H1 (cell line): ENCODE measurements around the gene ENTR1. TPM values are rescaled to one million over a fixed set of nuclear protein-coding genes. Genes with fewer than 3 reads are reported as not detected.

Experiments
- CBX5 ChIP-seq: fragments of 300-800, 300-1000 bp; sonication (generic); IDR thresholded peaks from 2 replicates; pipeline ENCODE4 v1.7.1; 2016; ENCODE audit warnings: antibody characterized with exemption, low read length, low read depth
- CBX8 ChIP-seq: fragments of 300-800, 300-1000 bp; sonication (generic); IDR thresholded peaks from 2 replicates; pipeline ENCODE4 v1.7.1; 2016; ENCODE audit warnings: low read depth, low read length, borderline replicate concordance
- CEBPB ChIP-seq: IDR thresholded peaks from 2 replicates; pipeline ENCODE4 v1.6.1; 2012; ENCODE audit warnings: low read depth, low read length
- CREB1 ChIP-seq: IDR thresholded peaks from 2 replicates; pipeline ENCODE4 v1.6.1; 2012; ENCODE audit warnings: inconsistent platforms
- EZH2 ChIP-seq: fragments of 200-600 bp; sonication (generic); IDR thresholded peaks from 2 replicates; pipeline ENCODE4 v1.7.1; 2012; ENCODE audit warnings: low read depth, mild to moderate bottlenecking, moderate library complexity, low read length, inconsistent platforms; ENCODE audit not compliant: severe bottlenecking
- JUN ChIP-seq: IDR thresholded peaks from 2 replicates; pipeline ENCODE4 v1.6.1; 2011; ENCODE audit warnings: low read depth, mild to moderate bottlenecking, improper control_type of control experiment, low read length
- KDM1A ChIP-seq: fragments of 200-600, 300-600 bp; sonication (generic); IDR thresholded peaks from 2 replicates; pipeline ENCODE4 v1.7.1; 2016; ENCODE audit warnings: mild to moderate bottlenecking, low read length, borderline replicate concordance
- NANOG ChIP-seq: IDR thresholded peaks from 2 replicates; pipeline ENCODE4 v1.6.1; 2011; ENCODE audit warnings: low read length, low read depth, mild to moderate bottlenecking, inconsistent platforms; ENCODE audit not compliant: insufficient read depth, poor library complexity, severe bottlenecking
- POLR2AphosphoS5 ChIP-seq: IDR thresholded peaks from 2 replicates; pipeline ENCODE4 v1.6.1; 2011; ENCODE audit warnings: low read depth, low read length
- RAD21 ChIP-seq, 2 experiments: IDR thresholded peaks in 1 of 2; conservative IDR thresholded peaks in 1 of 2; 2 replicates each; pipeline ENCODE4 v1.6.1; 2011; ENCODE audit warnings: low read depth in 2 of 2, low read length in 2 of 2, improper control_type of control experiment in 1 of 2, inconsistent platforms in 1 of 2, mild to moderate bottlenecking in 1 of 2, moderate library complexity in 1 of 2
- RBBP5 ChIP-seq: IDR thresholded peaks from 2 replicates; pipeline ENCODE4 v1.7.1; 2012; ENCODE audit warnings: low read depth, mild to moderate bottlenecking, inconsistent platforms, low read length, moderate library complexity, borderline replicate concordance
- RFX5 ChIP-seq: IDR thresholded peaks from 2 replicates; pipeline ENCODE4 v1.6.1; 2011; ENCODE audit warnings: low read depth, low read length, improper control_type of control experiment, borderline replicate concordance
- RXRA ChIP-seq: IDR thresholded peaks from 2 replicates; pipeline ENCODE4 v1.6.1; 2011; ENCODE audit warnings: low read depth, mild to moderate bottlenecking, low read length, moderate library complexity; ENCODE audit not compliant: insufficient read depth
- SP2 ChIP-seq: IDR thresholded peaks from 2 replicates; pipeline ENCODE4 v1.6.1; 2012; ENCODE audit warnings: mild to moderate bottlenecking, low read length, inconsistent platforms
- ZNF274 ChIP-seq: IDR thresholded peaks from 2 replicates; pipeline ENCODE4 v1.7.0; 2012; ENCODE audit warnings: low read length, borderline replicate concordance; ENCODE audit errors: extremely low read depth
- polyA plus RNA-seq, 7 experiments: library from polyadenylated mRNA; depleted of rRNA in 3 of 7; stranded (reverse) in 5 of 7; unstranded in 2 of 7; fragments of >200 nt in 5 of 7; fragments of 200-250 nt in 2 of 7; gene quantifications; 1 replicate in 5 of 7; 2 replicates in 1 of 7; 4 replicates in 1 of 7; pipeline versions ENCODE4 v1.2.1 to v1.2.3, GENCODE V29; 2011 to 2013; ENCODE audit warnings: missing spikeins in 2 of 7, mixed read lengths in 2 of 7
- total RNA-seq: library from RNA; stranded (reverse); fragmentation: NEBNext Ultra II Directional; extraction: Animal tissue kit (Norgen Biotek cat#: 25700); gene quantifications from 2 replicates; pipeline ENCODE4 v1.2.1, GENCODE V29; 2021
- TF ChIP-seq, protein P1 (sequence below): IDR thresholded peaks from 2 replicates; pipeline ENCODE4 v1.6.1; 2011; ENCODE audit warnings: low read depth, mild to moderate bottlenecking, low read length; ENCODE audit not compliant: insufficient read depth
- TF ChIP-seq, protein P2 (sequence below): IDR thresholded peaks from 2 replicates; pipeline ENCODE4 v1.6.1; 2012; ENCODE audit warnings: inconsistent platforms
- TF ChIP-seq, protein P3 (sequence below): IDR thresholded peaks from 2 replicates; pipeline ENCODE4 v1.6.1; 2012; ENCODE audit warnings: inconsistent platforms

Gene ENTR1
- total and polyA plus RNA-seq, 2 of the 8 experiments (the other 6 are each of a cell fraction or from before 2014, with no cell fraction given) = 65.2 to 102 TPM

DNA sequence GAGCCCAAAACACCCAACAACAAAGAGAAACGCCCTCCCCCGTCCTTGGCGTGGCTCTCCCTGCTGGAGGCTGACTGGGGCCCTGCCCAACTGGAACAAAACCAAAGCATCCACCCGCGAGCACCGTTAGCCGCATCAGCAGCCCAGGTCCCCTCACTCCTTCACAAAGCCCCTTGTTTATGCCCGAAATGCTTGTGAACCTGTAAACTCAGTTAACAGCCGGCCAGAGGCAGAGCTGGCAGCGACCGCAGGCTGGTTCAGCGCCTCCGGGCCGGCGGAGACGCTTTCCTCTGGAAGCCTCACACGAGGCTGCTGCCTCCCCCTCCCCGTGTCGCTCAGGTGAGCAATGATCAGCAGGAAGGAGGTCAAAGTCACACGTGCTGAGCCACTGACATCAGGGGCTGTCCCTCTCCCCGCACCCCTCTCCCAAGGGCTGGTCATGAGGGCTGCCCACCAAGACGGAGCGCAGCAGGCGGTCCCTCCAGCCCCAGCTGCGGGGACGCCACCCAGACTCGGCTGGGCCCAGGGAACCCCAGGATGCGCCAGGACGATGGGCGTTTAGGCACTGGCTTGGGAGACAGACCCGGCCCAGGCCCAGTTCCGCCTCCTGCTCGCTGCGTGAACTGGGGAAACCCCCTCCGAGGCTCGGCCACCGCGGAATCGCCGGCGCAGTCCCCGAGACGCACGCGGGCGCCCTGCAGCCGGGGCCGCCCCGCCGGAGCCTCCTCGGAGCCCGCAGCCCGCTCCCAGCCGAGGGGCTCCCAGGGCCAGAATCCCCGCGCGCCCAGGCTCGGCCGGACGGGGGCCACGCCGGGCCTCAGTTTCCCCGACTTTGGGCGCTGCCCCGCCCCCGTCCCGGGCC, 11.0 kb downstream of the ENTR1 start (continued):
- no peak for TF ChIP-seq NANOG
- no peak for TF ChIP-seq CREB1
- no peak for TF ChIP-seq KDM1A
- no peak for TF ChIP-seq RAD21 (IDR thresholded peaks at IDR 0.05 in 1 of 2, conservative IDR thresholded peaks at IDR 0.05 in 1 of 2; ENCODE audit: low read depth in 2 of 2, low read length in 2 of 2)
- no peak for TF ChIP-seq EZH2
- TF ChIP-seq POLR2AphosphoS5 = no peak
- no peak for TF ChIP-seq ZNF274
- TF ChIP-seq CEBPB = no peak
- no peak for TF ChIP-seq RFX5
- TF ChIP-seq, protein P1, sequence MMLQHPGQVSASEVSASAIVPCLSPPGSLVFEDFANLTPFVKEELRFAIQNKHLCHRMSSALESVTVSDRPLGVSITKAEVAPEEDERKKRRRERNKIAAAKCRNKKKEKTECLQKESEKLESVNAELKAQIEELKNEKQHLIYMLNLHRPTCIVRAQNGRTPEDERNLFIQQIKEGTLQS = no peak
- TF ChIP-seq SP2 = no peak
- no peak for TF ChIP-seq JUN
- TF ChIP-seq CBX8 = no peak
- TF ChIP-seq CBX5 = no peak
- TF ChIP-seq, protein P2, sequence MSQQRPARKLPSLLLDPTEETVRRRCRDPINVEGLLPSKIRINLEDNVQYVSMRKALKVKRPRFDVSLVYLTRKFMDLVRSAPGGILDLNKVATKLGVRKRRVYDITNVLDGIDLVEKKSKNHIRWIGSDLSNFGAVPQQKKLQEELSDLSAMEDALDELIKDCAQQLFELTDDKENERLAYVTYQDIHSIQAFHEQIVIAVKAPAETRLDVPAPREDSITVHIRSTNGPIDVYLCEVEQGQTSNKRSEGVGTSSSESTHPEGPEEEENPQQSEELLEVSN = no peak
- TF ChIP-seq, protein P3, sequence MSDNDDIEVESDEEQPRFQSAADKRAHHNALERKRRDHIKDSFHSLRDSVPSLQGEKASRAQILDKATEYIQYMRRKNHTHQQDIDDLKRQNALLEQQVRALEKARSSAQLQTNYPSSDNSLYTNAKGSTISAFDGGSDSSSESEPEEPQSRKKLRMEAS = peak; percentile 52; the same call in 1 of the 2 replicates
- no peak for TF ChIP-seq RBBP5
- no peak for TF ChIP-seq RXRA
